CD4-positive, alpha-beta T cell (primary cell): ENCODE measurements around the gene DAP. TPM values are rescaled to one million over a fixed set of nuclear protein-coding genes. Genes with fewer than 3 reads are reported as not detected.
A peak's percentile ranks its signal among the peaks of the same experiment; 100 is the strongest.

Source experiments
- ATAC-seq: fragments of 200-7000 bp; cut with Tn5 transposase; one replicate; pipeline ENCODE4 v1.10.0; 2022; ENCODE audit warnings: mild to moderate bottlenecking; ENCODE audit not compliant: poor library complexity
- CTCF ChIA-PET: fragments of 350-600 bp; sonication (Branson Sonifier 250); formaldehyde crosslinking; loops from one replicate; lab custom pipeline; 2021; ENCODE audit warnings: antibody characterized with exemption, inconsistent platforms; lab: Charles Lee
- POLR2A ChIA-PET: fragments of 350-600 bp; sonication (Branson Sonifier 250); formaldehyde crosslinking; loops from one replicate; lab custom pipeline; 2021; ENCODE audit warnings: antibody characterized with exemption, inconsistent platforms; lab: Charles Lee
- DNase-seq, 14 experiments: peaks; one replicate each; pipeline ENCODE4 v3.0.0-alpha.2; 2013 to 2020; ENCODE audit warnings: mixed read lengths in 2 of 14
- H3K27ac ChIP-seq, 2 donors: one replicate each; pipeline versions ENCODE4 v1.5.1 to v1.7.0; 2013; ENCODE audit warnings: low read length in 2 of 2, low read depth in 1 of 2, mild to moderate bottlenecking in 1 of 2
- H3K27me3 ChIP-seq, 2 experiments: 1 replicate in 1 of 2; 2 replicates in 1 of 2; pipeline versions ENCODE4 v1.6.1 to v1.7.0; 2013; ENCODE audit warnings: low read length in 2 of 2, control low read depth in 1 of 2, mild to moderate bottlenecking in 1 of 2, moderate library complexity in 1 of 2; ENCODE audit not compliant: insufficient read depth in 2 of 2, control insufficient read depth in 1 of 2
- H3K36me3 ChIP-seq: one replicate; pipeline ENCODE4 v1.6.1; 2013; ENCODE audit warnings: low read length, control low read depth; ENCODE audit not compliant: insufficient read depth
- H3K4me1 ChIP-seq: one replicate; pipeline ENCODE4 v1.6.1; 2013; ENCODE audit warnings: low read length, control low read depth; ENCODE audit not compliant: insufficient read depth
- H3K4me3 ChIP-seq: one replicate; pipeline ENCODE4 v1.5.1; 2013; ENCODE audit warnings: mild to moderate bottlenecking, low read length, moderate library complexity
- H3K9me3 ChIP-seq, 2 experiments: 1 replicate in 1 of 2; 2 replicates in 1 of 2; pipeline versions ENCODE4 v1.6.1 to v1.7.0; 2013; ENCODE audit warnings: low read length in 2 of 2, mild to moderate bottlenecking in 2 of 2, control low read depth in 1 of 2, moderate library complexity in 1 of 2; ENCODE audit not compliant: control insufficient read depth in 1 of 2, insufficient read depth in 1 of 2
- H3K27ac Mint-ChIP-seq: one replicate; pipeline ENCODE4 v1.8.0; 2020; ENCODE audit warnings: mixed read lengths
- H3K27me3 Mint-ChIP-seq: one replicate; pipeline ENCODE4 v1.8.0; 2021; ENCODE audit warnings: mixed read lengths
- H3K36me3 Mint-ChIP-seq: one replicate; pipeline ENCODE4 v1.8.0; 2021; ENCODE audit warnings: low read depth, mixed read lengths
- H3K4me1 Mint-ChIP-seq: one replicate; pipeline ENCODE4 v1.8.0; 2021; ENCODE audit warnings: low read depth, mixed read lengths
- H3K4me3 Mint-ChIP-seq: one replicate; pipeline ENCODE4 v1.8.0; 2020; ENCODE audit warnings: mild to moderate bottlenecking, mixed read lengths
- H3K9me3 Mint-ChIP-seq: one replicate; pipeline ENCODE4 v1.8.0; 2020; ENCODE audit warnings: mixed read lengths
- CTCF ChIP-seq: fragments of 200-600 bp; IDR thresholded peaks from one replicate; pipeline ENCODE4 v1.8.0; 2022; ENCODE audit warnings: antibody characterized with exemption, mild to moderate bottlenecking
- intact Hi-C, 2 experiments: fragments of 100-400 bp; cut with DNase I in 1 of 2; cut with micrococcal nuclease in 1 of 2; formaldehyde crosslinking; loops; one replicate each; pipeline versions ENCODE4 v1.15.1 to v1.9.0; 2023 to 2025; cut with DNase I, micrococcal nuclease
- total RNA-seq, 174 experiments: library from RNA in 2 of 174; stranded (reverse) in 2 of 174; gene quantifications; one replicate each; pipeline ENCODE4 v1.2.3 and lab custom pipeline; 2021 to 2026

The DAP gene
- total RNA-seq, 2 experiments from 2014 or later = 33.6 to 35.2 TPM

GRCh38 chr5:10768328-10768899 is 7.4 kb upstream of the DAP start:
- H3K9me3 Mint-ChIP-seq = no peaks in the 10 kb centered on the region
- H3K9me3 ChIP-seq = no peaks in the 10 kb centered on the region
- no peak for ATAC-seq
- no peak overlapping the region for H3K4me3 Mint-ChIP-seq
- CTCF ChIA-PET = no interaction called here
- H3K4me1 Mint-ChIP-seq = no peaks in the 10 kb centered on the region
- no peak overlapping the region for H3K4me3 ChIP-seq
- intact Hi-C loops = no loop called here
- no peaks in the 10 kb centered on the region for H3K27me3 ChIP-seq
- H3K36me3 Mint-ChIP-seq = no peaks in the 10 kb centered on the region
- no peak for DNase-seq
- H3K27me3 Mint-ChIP-seq = peaks cover 6% of the 10 kb centered on the region
- no peak overlapping the region for H3K27ac Mint-ChIP-seq
- H3K27ac ChIP-seq = no peak overlapping the region
- H3K4me1 ChIP-seq = no peaks in the 10 kb centered on the region
- H3K36me3 ChIP-seq = no peaks in the 10 kb centered on the region
- POLR2A ChIA-PET = no interaction called here
- no peak for TF ChIP-seq CTCF

GRCh38 chr5:10762776-10763500 is 1.9 kb upstream of the DAP start:
- H3K27ac ChIP-seq = no peak overlapping the region
- DNase-seq (peak in 2 of 14 experiments; percentile 29 to 34), ATAC-seq (no peak)
- peaks cover 41% of the 10 kb centered on the region for H3K4me1 Mint-ChIP-seq
- H3K4me3 ChIP-seq = no peak overlapping the region
- H3K27me3 Mint-ChIP-seq = peaks cover 6% of the 10 kb centered on the region
- H3K9me3 Mint-ChIP-seq = no peaks in the 10 kb centered on the region
- intact Hi-C loops = loop anchor here in 1 of 2 experiments (5.0 kb wide), 1 partner anchor 316 kb away; no protein-coding TSS in a partner anchor
- POLR2A ChIA-PET = no interaction called here
- no peak for TF ChIP-seq CTCF
- no peaks in the 10 kb centered on the region for H3K36me3 ChIP-seq
- peak overlapping the region; percentile 86 for H3K4me3 Mint-ChIP-seq
- CTCF ChIA-PET = no interaction called here
- no peaks in the 10 kb centered on the region for H3K9me3 ChIP-seq
- H3K4me1 ChIP-seq = peaks cover 33% of the 10 kb centered on the region
- H3K27ac Mint-ChIP-seq = peak overlapping the region; percentile 76
- H3K27me3 ChIP-seq = no peaks in the 10 kb centered on the region
- peaks cover 11% of the 10 kb centered on the region for H3K36me3 Mint-ChIP-seq

GRCh38 chr5:10761933-10762775 is 1.1 kb upstream of the DAP start:
- H3K27ac ChIP-seq = peak overlapping the region; percentile 79 to 84
- H3K27me3 ChIP-seq = no peaks in the 10 kb centered on the region
- Mint-ChIP-seq H3K4me3 (peak overlapping the region; percentile 86), H3K4me1 (peaks cover 49% of the 10 kb centered on the region), H3K27me3 (peaks cover 6% of the 10 kb centered on the region), H3K9me3 (no peaks in the 10 kb centered on the region), H3K36me3 (peaks cover 11% of the 10 kb centered on the region), H3K27ac (peak overlapping the region; percentile 76)
- intact Hi-C loops = loop anchor here in 1 of 2 experiments (2.0 to 5.0 kb wide), 2 partner anchors 315 to 511 kb away; partner anchors contain the start of gene CCT5
- CTCF ChIA-PET = no interaction called here
- H3K4me1 ChIP-seq = peaks cover 35% of the 10 kb centered on the region
- POLR2A ChIA-PET = interaction anchor here (1.5 kb wide), 2 partner anchors 409 to 512 kb away, joined by 8 to 12 read pairs; partner anchors contain the start of genes ATPSCKMT, CCT5 and MARCHF6
- no peak for TF ChIP-seq CTCF
- H3K4me3 ChIP-seq = peak overlapping the region; percentile 63
- peak in 3 of 14 experiments; percentile 11 to 65 (median 55) for DNase-seq
- ATAC-seq = no peak
- no peaks in the 10 kb centered on the region for H3K9me3 ChIP-seq
- no peaks in the 10 kb centered on the region for H3K36me3 ChIP-seq
